Fibroblast of peridontal ligament (primary cell): Measurements from ENCODE around the gene SEC31B.

ENCODE experiments used
- DNase-seq: peaks from one replicate; pipeline ENCODE4 v3.0.0-alpha.2; 2010; ENCODE audit errors: extremely low read depth

Gene SEC31B

GRCh38 chr10:100519311-100520051 lies at the start of gene SEC31B:
SEC31B (minus strand) TSS chr10:100519861; CDS start chr10:100516952, 2,909 bp downstream.
- DNase-seq, result no peak

DNA sequence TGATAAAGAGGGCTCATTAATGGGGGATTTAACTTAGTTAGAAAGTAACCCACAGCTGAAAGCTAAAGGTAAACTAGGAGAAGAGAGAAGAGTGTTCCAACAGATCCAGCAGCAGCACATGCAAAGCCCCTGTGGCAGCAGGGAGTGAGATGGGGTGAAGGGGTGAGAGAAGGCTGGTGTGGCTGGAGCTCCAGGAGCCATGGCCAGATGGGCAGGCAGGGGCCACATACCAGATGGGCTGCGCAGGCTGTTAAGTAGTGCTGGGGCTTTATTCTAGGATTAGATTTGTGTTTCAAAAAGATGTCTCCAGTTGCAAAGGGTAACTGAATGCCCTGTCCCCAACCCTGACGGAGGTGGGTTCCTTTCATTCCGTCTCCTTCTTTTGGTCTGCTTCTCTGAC lies 49.3 kb upstream of the SEC31B start:
- no peak for DNase-seq

GRCh38 chr10:100567826-100568225 lies 48.2 kb upstream of the SEC31B start:
- DNase-seq, result no peak

- no peak for DNase-seq
Measured at GRCh38 chr10:100567249-100567648, 47.6 kb upstream of the SEC31B start.

GRCh38 chr10:100566561-100566960 lies 46.9 kb upstream of the SEC31B start:
- no peak for DNase-seq

DNA sequence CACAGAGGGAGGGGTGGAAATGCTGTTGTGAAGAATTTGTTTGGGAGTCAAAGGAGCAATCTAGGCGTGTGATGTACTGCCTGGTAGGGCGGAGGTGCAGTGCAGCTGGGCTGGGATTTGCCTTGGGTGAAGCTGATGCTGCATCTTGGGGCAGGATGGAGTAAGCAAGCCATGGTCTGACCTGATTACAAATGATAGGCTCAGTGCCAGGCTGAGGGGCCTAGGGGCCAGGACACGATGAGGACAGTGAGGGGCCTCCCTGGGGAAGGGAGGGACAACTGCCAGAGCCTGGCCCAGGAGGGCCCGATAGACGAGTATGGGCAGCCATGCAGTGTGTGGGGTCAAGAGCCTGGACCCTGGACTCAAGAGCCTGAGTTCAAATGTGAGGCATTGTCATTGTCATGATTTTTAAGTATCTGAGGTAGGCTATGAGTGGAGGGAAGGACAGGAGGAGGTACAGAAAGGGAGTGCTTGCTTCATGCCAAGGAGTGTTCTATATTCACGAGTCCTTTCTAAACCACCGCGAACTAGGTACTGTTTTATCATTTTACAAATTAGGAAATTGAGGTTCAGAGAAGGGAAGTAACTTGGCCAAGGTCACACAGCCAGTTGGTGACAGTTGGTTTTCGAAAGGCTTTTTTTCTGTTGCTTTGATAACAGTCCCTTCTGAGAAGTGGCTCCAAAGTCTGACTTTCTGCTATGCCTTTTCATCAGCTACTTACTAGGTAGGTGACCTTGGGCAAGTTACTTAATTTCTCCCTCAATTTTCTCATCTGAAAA lies 45.7 kb upstream of the SEC31B start:
- DNase-seq, result no peak

DNA sequence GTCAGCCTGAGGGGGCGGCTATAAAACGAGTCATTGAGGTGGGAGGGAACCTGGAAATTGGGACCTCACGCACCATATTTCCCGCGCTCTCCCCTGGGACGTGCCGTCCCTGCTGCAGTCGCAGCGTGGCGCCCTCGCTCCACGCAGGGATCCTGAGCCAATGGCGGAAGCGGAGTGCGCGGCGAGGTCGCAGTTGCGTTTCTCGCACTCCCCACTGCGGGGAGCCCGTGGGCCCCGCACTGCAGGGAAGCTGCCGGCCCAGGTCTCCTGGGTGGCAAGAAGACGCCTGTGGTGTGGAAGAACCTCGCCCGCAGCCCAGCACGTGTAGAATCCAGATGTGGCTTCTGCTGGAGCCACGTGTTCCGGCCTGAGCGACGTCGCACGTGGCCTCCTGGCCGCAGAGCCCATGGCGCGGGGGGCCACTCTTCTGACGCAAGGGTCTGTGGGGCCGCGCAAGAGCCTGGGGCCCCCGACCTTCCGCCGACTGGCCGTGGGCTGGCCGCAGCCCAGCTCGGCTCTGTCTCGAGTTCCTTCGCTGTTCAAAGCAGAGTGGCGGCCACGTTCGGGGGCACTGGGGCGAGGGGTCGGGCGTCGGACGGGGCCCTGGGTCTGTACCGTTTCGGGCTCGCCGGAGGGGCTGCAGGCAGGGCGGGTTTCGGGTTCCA lies 42.5 kb upstream of the SEC31B start:
- peak; percentile 24 for DNase-seq

DNA sequence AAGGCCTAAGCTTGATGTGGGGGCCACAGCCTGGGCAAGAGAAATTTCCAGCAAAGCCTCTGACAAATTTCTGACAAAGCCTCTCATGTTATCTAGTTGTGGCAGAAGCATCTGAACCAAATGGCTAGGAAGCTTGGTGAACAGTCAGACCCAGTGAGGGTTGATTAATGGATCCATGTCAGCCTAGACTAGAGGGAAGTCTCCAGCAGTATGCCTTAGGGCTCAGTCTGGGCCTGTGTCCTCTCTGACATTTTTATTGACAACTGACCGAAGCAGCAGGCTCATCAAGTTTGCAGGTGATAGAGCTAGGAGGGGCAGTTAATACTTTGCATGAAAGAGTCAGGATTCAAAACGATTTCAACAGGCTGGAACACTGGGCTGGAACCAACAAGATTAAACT lies 41.3 kb upstream of the SEC31B start:
- no peak for DNase-seq

GRCh38 chr10:100560248-100560647 lies 40.6 kb upstream of the SEC31B start:
- no peak for DNase-seq

GRCh38 chr10:100554902-100555301 lies 35.2 kb upstream of the SEC31B start:
- no peak for DNase-seq

DNA sequence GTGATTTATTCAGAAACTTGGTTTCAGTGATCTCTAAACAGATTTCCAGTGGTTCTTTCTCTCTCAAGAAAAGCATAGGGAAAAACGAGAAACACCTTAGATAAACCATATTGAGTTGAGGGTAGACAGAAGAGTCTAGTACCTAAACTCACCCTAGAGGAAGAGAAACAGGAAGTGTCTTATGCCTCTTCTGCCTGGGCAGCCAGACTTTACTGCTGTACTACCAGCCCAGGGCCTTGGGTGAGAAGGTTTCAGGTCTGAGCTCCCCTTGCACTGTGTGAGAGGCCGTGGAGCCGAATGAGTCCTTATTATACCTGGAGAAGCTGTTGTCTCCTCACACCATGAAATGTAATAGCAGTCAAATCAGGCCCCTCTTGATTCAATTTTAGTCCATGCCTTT lies 34.3 kb upstream of the SEC31B start:
- no peak for DNase-seq

DNA sequence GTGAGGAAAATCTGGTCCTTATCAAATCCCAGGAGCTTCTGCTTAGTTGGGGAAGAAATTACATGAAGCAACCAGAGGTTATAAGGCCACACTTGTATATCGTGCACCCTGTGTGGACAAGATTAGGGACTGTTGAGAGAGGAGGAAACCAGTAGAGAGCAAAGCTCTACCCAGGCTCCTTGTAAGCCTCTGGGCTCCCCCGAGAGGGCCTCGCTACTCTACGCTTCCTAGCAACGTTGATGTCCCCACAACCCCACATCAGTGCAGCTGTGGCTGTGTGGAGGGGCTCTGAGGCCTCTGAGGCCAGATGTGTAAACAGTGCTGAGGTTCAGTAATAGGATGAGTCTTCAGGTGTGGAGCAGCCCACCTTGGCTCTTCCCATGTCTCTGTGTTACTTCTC lies 32.1 kb upstream of the SEC31B start:
- DNase-seq, result no peak

DNA sequence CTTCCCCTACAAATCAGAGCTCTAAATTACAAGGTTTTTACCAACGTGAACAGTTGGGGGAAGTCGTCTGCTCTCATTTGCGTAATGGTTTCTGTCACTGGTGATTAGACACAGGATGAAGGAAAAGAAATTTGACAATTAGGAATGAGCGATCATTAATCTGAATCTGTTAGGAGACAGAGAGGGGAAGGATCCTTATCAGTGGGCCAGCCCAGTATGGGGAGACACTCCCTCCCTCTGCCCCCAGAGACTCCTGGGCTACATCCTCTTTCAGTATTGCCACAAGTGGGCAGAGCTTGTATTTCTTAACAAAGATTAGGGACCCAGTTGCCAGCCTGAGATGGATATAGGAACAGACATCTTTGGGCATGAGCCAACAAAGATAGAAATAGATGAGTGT lies 31.5 kb upstream of the SEC31B start:
- no peak for DNase-seq

GRCh38 chr10:100544950-100545349 lies 25.3 kb upstream of the SEC31B start:
- DNase-seq, result no peak

GRCh38 chr10:100537475-100537874 lies 17.8 kb upstream of the SEC31B start:
- no peak for DNase-seq

- DNase-seq, result peak; percentile 97
Measured at GRCh38 chr10:100535715-100536353, 16.2 kb upstream of the SEC31B start, which contains the start of gene HIF1AN. HIF1AN (plus strand) TSS chr10:100535943; CDS start chr10:100535959, 16 bp downstream.

GRCh38 chr10:100535338-100535714 lies 15.7 kb upstream of the SEC31B start:
- no peak for DNase-seq

DNA sequence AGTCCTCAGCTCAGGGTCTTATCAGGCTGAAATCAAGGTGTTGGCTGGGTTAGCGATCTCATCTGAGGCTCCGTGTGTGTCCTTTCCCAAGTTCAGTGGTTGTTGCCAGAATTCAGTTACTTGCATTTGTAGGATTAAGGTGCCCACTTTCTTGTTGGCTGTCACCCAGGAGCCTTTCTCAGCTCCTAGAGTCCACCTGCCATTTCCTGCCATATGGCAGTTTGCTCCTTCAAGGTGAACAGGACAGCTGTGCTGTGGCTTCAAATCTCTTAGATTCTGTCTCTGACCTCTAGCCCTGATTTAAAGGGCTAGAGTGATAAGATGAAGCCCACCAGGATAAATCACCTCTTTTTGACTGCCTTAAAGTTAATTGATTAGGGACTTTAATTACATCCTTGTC lies 15.1 kb upstream of the SEC31B start:
- no peak for DNase-seq

- peak; percentile 3 for DNase-seq
Measured at GRCh38 chr10:100531761-100532160, 12.1 kb upstream of the SEC31B start.

- DNase-seq, result peak; percentile 81
Measured at GRCh38 chr10:100529475-100530298, 10.0 kb upstream of the SEC31B start, which contains the start of gene NDUFB8. NDUFB8 (minus strand) TSS chr10:100529871; CDS start chr10:100529851, 20 bp downstream.

DNA sequence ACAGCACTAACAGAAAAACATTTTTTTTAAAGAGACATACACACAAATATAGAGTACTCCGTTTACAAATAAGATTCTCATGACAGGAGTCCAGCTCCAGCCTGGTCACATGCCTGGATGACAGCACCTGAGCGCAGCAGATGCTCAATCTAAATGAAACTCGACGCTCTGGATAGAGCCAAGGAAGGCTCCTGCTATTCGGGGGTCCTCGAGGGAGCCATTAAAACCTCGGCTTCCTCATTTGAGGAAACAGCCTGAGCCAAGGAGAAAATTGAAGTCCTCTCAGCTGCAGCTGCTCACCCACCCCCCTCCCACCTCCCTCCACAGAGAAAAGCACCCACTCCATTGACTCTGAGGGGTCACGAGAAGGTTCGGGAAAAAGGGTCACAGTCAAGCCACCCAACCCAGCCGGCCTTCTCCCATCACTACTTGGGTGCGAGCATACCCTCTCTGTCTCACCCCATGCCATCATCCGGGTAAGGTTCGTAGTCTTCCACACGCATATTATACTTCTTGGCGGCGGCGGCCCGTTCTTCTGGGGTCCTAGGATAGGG lies 9.3 kb upstream of the SEC31B start:
- no peak for DNase-seq
